Mucosa of stomach (tissue), 1 donor: ENCODE measurements around the gene CACNG1.
"Not testable (repeated sequence)": the region's sequence is repeated elsewhere in the genome, so short reads cannot be mapped to it uniquely, and the experiment has no call there.

ENCODE experiments used
- H3K27me3 ChIP-seq: one replicate; pipeline ENCODE4 v1.7.0; 2013; ENCODE audit warnings: mild to moderate bottlenecking, low read length; ENCODE audit not compliant: control insufficient read depth, insufficient read depth
- H3K36me3 ChIP-seq: one replicate; pipeline ENCODE4 v1.7.0; 2013; ENCODE audit warnings: low read length; ENCODE audit not compliant: control insufficient read depth, insufficient read depth
- H3K4me1 ChIP-seq: one replicate; pipeline ENCODE4 v1.7.0; 2013; ENCODE audit warnings: mild to moderate bottlenecking, low read length; ENCODE audit not compliant: control insufficient read depth, insufficient read depth
- H3K4me3 ChIP-seq: one replicate; pipeline ENCODE4 v1.7.0; 2013; ENCODE audit warnings: low read length
- H3K9ac ChIP-seq: one replicate; pipeline ENCODE4 v1.7.0; 2013; ENCODE audit warnings: mild to moderate bottlenecking, low read length, moderate library complexity
- H3K9me3 ChIP-seq: one replicate; pipeline ENCODE4 v1.7.0; 2013; ENCODE audit warnings: mild to moderate bottlenecking, low read length, moderate library complexity; ENCODE audit not compliant: control insufficient read depth
- donor health status: Pancreatic carcinoma.

The CACNG1 gene

DNA sequence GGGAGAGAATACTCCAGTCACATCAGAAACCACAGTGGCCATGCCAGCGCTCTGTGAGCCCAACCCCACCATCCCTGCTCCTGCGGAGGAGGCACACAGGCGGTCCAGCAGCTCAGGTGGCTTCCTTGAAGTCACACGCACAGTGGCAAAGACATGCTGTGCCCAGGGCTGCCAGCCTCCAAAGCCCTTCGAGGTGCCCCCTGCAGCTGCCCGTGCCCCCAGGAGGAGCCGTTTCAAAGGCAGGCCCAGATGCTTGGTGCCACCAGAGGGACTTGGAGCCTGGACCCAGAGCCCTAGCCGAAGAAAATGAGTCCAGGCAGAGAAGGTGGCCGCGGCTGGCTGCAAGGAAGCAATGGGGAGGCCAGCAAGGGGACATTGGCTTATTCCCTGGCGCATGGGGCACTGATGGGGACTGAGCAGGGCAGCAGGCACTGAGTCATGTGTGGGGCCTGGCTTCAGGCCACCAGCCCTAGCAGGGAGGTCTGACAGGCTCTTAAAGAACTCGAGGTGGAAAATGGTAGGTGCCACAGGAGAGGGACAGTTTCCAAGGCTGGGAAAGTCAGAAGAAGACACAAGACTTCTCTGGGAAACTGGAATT is 17.2 kb upstream of the CACNG1 start:
- H3K4me1 ChIP-seq, result peaks cover 31% of the 10 kb centered on the region
- no peak overlapping the region for H3K9ac ChIP-seq
- H3K27me3 ChIP-seq, result no peaks in the 10 kb centered on the region
- no peaks in the 10 kb centered on the region for H3K9me3 ChIP-seq
- H3K4me3 ChIP-seq, result no peak overlapping the region
- H3K36me3 ChIP-seq, result no peaks in the 10 kb centered on the region

DNA sequence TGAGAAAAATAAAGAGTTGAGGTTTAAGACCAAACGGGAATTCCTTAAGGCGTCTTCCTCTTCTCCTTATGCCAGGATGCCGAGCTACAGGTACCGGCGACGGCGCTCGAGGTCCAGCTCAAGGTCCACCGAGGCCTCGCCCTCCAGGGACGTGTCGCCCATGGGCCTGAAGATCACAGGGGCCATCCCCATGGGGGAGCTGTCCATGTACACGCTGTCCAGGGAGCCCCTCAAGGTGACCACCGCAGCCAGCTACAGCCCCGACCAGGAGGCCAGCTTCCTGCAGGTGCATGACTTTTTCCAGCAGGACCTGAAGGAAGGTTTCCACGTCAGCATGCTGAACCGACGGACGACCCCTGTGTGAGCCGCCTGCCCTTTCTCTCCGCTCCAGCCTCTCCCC is 13.7 kb upstream of the CACNG1 start:
- Histone ChIP-seq H3K4me3 (no peak overlapping the region), H3K9ac (no peak overlapping the region), H3K27me3 (peaks cover 3% of the 10 kb centered on the region), H3K4me1 (peaks cover 18% of the 10 kb centered on the region), H3K9me3 (no peaks in the 10 kb centered on the region), H3K36me3 (no peaks in the 10 kb centered on the region)

DNA sequence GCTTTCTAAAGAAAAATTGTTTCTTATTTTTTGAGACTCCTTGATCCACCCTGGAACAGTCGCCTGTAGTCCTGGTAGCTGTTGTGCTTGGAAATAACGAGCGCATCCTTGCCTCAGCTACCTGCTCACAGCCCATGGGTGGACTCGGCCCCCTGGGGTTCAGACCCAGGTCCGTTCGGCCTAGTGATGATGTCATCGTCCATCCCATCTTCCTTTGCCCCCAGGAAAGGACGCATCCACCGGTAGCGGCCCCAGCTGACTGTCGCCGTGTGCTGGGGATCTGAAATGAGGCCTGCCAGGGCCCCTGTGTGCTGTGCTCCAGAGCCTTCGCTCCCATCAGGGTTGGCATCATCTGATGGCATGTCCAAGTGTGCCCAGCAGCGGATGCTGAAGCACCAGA is 12.0 kb upstream of the CACNG1 start:
- peaks cover 3% of the 10 kb centered on the region for H3K27me3 ChIP-seq
- H3K9me3 ChIP-seq, result no peaks in the 10 kb centered on the region
- H3K4me1 ChIP-seq, result peaks cover under 1% of the 10 kb centered on the region
- no peak overlapping the region for H3K4me3 ChIP-seq
- H3K36me3 ChIP-seq, result no peaks in the 10 kb centered on the region
- no peak overlapping the region for H3K9ac ChIP-seq

DNA sequence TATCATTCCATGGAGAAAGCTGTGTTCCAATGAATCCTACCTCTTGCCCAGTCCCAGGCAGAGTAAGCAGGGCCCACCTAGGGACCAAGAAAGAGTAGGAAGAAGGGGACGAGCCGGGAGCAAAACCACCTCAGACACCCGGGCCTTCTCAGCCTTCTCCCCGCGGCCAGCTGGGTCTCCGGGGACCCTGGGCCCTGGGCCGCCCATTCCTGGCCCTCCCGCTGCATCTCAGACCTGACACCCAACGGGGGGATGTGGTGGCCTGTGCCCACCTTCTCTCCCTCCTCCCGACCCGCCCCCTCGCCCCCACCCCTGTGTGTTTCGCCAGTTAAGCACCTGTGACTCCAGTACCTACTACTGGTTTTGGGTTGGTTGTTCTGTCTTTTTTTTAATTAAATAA is 11.4 kb upstream of the CACNG1 start:
- Histone ChIP-seq H3K4me1 (no peaks in the 10 kb centered on the region), H3K36me3 (no peaks in the 10 kb centered on the region), H3K9me3 (no peaks in the 10 kb centered on the region), H3K4me3 (no peak overlapping the region), H3K9ac (no peak overlapping the region), H3K27me3 (peaks cover 3% of the 10 kb centered on the region)

DNA sequence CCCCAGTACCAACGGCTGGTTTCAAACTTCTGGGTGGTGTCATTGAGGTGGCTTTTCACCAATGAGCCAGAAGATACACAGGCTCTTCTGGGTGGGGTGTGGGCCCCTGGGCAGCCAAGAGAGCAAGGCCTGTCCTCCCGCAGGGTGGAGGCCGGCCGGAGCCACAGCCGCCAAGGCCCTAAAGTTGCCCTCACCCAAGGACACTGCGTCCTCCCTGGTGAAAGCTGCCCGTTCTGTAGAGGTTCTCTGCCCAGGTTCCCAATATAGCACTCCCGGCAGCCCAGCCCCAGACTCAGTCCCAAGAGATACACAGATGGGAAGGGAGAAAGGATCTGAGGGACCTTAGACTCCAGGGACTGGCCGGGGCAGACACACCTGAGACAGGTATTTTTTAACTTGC is 10.7 kb upstream of the CACNG1 start:
- Histone ChIP-seq H3K9me3 (no peaks in the 10 kb centered on the region), H3K9ac (no peak overlapping the region), H3K4me1 (no peaks in the 10 kb centered on the region), H3K27me3 (peaks cover 3% of the 10 kb centered on the region), H3K36me3 (no peaks in the 10 kb centered on the region), H3K4me3 (no peak overlapping the region)

DNA sequence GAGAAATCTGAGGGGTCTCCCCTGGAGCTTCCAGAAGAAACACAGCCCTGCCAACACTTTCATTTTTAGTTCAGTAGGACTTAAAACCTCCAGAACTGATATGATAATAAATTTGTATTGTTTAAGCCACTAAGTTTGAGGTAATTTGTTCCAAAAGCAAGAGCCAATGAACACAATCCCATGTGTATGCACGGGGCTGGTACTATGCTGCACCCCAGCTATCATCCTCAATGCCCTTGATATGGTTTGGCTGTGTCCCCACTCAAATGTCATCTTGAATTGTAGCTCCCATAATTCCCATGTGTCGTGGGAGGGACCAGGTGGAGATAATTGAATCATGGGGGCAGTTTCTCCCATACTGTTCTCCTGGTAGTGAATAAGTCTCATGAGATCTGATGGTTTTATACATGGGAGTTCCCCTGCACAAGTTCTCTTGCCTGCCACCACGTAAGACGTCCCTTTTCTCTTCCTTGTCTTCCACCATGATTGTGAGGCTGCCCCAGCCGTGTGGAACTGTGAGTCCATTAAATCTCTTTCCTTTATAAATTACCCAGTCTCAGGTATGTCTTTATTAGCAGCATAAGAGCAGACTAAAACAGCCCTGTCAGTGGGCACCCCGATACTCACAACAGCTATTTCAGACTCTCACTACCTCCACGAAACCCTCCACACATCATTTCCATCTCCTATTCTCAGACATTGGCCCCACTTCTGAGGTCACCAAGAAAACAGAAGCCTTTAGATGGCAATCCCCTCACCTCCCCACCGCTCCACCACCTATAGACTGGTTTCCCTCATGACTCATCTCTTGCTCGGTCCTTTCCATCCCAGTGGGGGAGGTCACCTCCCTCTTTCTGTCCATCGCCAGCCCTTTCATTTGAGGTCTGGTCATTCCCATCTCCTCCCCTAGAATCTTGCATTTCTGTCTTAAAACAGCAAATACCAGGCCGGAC is 8.9 kb upstream of the CACNG1 start:
- Histone ChIP-seq H3K4me3 (no peak overlapping the region), H3K36me3 (no peaks in the 10 kb centered on the region), H3K27me3 (peaks cover 3% of the 10 kb centered on the region), H3K9me3 (no peaks in the 10 kb centered on the region), H3K9ac (no peak overlapping the region), H3K4me1 (no peaks in the 10 kb centered on the region)

DNA sequence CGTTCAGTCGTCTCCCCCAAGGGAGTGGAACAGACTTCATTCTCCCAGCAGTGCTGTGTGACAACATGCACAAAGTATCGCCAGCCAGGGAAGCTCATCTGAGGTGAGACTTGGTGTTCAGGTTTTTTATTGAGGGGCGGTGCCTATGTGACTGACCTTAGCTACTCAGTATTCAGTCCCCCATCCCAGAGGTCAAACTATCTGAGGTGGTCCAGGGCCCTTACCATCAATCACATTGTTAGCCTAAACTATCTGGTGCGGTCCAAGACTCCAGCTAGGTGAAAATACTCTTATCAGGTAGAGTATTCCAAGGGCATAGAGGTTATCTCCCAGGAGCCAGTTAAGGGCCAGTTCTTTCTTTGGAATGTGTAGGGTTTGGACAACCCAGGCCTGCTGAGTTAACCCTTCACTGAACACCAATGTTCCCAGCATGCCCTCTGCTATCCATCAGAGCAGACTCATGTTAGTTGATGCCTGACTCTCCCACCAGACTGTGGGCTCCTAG is 5.4 kb upstream of the CACNG1 start:
- no peaks in the 10 kb centered on the region for H3K36me3 ChIP-seq
- H3K4me1 ChIP-seq, result peaks cover 10% of the 10 kb centered on the region
- no peak overlapping the region for H3K4me3 ChIP-seq
- no peaks in the 10 kb centered on the region for H3K9me3 ChIP-seq
- peaks cover 3% of the 10 kb centered on the region for H3K27me3 ChIP-seq
- no peak overlapping the region for H3K9ac ChIP-seq

DNA sequence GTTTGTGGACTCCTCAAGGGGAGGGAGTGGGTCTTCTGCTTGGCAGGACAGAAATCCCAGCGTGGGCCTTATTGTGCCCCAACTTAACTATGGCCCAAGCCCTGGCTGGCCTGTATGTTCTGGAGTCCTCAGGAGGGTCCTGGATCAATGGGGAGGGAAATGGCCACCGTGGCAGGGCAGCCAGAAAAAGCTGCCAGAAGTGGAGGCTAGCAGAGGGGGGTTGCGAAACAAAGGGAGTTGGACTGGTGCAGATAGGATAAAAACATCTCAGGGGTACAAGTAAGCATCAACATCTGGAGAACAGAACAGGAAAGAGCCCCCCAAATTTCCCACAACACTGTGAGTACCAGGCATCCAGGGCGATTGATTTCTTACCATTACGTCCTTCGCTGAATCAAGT is 3.7 kb upstream of the CACNG1 start:
- Histone ChIP-seq H3K9ac (no peak overlapping the region), H3K36me3 (no peaks in the 10 kb centered on the region), H3K27me3 (no peaks in the 10 kb centered on the region), H3K4me3 (no peak overlapping the region), H3K4me1 (peaks cover 10% of the 10 kb centered on the region), H3K9me3 (no peaks in the 10 kb centered on the region)

DNA sequence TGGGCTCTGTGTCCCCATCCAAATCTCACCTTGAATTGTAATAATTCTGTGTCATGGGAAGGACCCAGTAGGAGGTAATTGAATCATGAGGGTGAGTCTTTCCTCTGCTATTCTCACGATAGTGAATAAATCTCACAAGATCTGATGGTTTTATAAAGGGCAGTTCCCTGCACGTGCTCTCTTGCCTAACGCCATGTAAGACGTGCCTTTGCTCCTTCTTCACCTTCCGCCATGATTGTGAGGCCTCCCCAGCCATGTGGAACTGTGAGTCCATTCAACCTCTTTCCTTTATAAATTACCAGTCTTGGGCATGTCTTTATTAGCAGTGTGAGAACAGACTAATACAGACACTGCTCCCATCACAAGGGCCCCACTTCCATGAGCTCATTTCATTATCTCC is 3.2 kb upstream of the CACNG1 start:
- H3K9me3 ChIP-seq, H3K9ac ChIP-seq, H3K27me3 ChIP-seq, H3K36me3 ChIP-seq, H3K4me3 ChIP-seq, H3K4me1 ChIP-seq: not testable (repeated sequence)

DNA sequence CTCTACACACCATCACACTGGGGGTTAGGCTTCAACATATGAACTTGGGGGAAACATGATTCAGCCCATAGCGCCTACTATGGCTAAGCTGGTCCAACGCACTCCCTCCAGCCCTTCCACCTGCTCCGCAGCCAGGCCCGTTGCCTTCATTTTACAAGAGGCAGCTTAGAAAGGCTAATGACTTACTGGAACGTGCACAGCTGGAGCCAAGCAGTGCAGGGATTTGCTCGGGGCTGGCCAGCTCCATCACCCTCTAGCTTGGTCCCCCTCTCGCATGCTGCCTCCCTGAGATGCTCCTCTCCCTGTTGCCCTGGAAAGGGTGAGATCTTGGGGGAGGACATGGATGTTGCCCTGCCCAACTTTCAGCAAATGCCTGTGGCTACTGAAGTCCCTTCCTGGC is 2.8 kb upstream of the CACNG1 start:
- Histone ChIP-seq H3K27me3 (no peaks in the 10 kb centered on the region), H3K36me3 (no peaks in the 10 kb centered on the region), H3K9me3 (no peaks in the 10 kb centered on the region), H3K4me1 (peaks cover 10% of the 10 kb centered on the region), H3K9ac (no peak overlapping the region), H3K4me3 (no peak overlapping the region)

DNA sequence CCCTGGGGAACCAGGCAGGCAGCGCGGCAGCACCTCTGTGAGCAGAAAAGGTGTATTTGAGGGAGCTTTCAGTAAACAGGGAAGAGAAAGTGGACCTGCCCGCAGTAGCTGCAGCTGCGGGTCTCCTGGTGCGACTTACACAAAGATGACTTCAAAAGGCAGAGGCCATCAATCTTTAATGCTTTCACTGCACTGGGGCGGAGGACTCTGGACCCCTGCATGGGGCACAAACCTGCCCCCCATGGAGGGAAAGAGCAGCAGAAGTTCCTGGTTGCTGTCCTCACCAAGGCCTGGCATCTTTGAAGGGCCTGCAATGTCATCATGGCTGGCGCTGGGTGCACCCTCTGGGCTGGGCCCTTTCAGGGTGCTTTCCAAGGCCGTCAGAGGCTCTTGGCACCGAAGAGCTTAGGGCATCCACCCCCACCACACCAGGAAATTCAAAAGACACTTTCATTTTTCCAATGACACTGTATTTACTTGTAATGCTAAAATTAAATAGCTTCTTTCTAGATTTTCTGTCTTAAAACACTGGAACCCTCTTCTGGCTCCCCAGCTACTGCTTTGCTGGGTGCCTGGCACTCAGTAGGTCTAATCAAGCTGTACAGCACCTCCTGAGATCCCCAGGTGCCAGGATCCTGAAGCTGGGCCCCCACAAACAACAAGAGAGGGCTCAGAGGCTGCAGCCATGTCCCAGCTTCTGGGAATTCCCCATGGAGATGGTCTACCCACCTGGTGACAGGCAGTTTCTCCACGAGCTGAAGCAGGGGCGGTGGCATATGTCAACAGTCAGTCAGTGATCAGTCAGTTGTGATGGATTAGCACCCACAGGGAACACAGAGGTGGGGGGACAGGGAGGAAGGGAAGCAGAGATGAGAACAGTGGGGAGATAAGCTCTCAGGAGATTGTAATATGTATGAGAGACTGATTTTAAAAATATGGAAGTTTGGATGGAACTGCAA is 2.1 kb upstream of the CACNG1 start:
- Histone ChIP-seq H3K36me3 (no peaks in the 10 kb centered on the region), H3K9ac (no peak overlapping the region), H3K27me3 (no peaks in the 10 kb centered on the region), H3K4me3 (no peak overlapping the region), H3K9me3 (no peaks in the 10 kb centered on the region), H3K4me1 (peaks cover 10% of the 10 kb centered on the region)
